ENCODE results near the gene CT55. TPM values are rescaled to one million over a fixed set of nuclear protein-coding genes. Genes with fewer than 3 reads are reported as not detected.
"Not testable (repeated sequence)": the region's sequence is repeated elsewhere in the genome, so short reads cannot be mapped to it uniquely, and the experiment has no call there.

Gene CT55
- total and polyA plus RNA-seq, 2 of the 4 experiments (the other 2 are of a cell fraction) = not detected

DNA sequence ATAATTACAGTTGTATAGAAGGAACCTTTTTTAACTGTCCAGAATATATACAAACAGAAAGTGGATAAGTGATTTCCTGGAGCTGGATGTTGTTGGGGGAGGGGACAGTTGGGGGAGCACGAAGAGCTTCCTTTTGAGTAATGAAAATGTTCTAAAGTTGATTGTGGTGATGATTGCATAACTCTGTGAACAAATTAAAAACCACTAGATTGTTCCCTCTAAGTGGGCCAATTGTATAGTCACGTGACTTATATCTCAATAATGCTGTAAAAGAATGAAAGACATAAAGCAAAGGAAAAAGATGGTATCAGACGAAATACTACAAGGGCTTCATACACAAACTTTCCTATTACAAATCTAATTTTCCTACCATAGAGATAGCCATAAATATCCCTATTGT, 2.7 kb downstream of the CT55 start:
- ATAC-seq (ENCODE audit: low read depth) = no peak
- ChIA-PET CTCF (no interaction called here), POLR2A (ENCODE audit: unreplicated experiment) (no interaction called here)
- H3K79me1 ChIP-seq (ENCODE audit: low read depth in 1 of 2, low read length in 2 of 2) = no peaks in the 10 kb centered on the region
- no peak overlapping the region for H2BK5ac ChIP-seq (ENCODE audit: low read depth, low read length, poor library complexity, severe bottlenecking)
- dilution Hi-C loops (cut with HindIII; ENCODE audit: low sequenced_read_pairs, unreplicated experiment) = no loop called here
- TF ChIP-seq POLR2A (IDR thresholded peaks at IDR 0.05; ENCODE audit: low read depth, low read length) (no peak), CEBPB (IDR thresholded peaks at IDR 0.05; ENCODE audit: low read depth, low read length) (0 out of 2 replicates have a peak, but pooled peaks have one; percentile 3)
- H2BK15ac ChIP-seq (ENCODE audit: low read depth, low read length) = no peak overlapping the region
- H3K4me3 ChIP-seq (ENCODE audit: insufficient read depth, low read depth, low read length) = no peak overlapping the region
- no peak overlapping the region for H2AFZ ChIP-seq (replicated peaks; ENCODE audit: low read length, poor library complexity)
- no peak overlapping the region for H4K91ac ChIP-seq (ENCODE audit: insufficient read depth, low read depth, low read length)
- no peaks in the 10 kb centered on the region for H4K20me1 ChIP-seq (ENCODE audit: insufficient read depth, low read length)
- H3K9me1 ChIP-seq (ENCODE audit: insufficient read depth, low read length) = no peaks in the 10 kb centered on the region
- no peak overlapping the region for H3K18ac ChIP-seq (ENCODE audit: low read depth, low read length)
- H2BK20ac ChIP-seq (ENCODE audit: low read depth, low read length) = no peak overlapping the region
- WGBS, 2 experiments (ENCODE audit: extremely low coverage in 2 of 2, insufficient read length in 1 of 2) = no CpG with 5 or more reads among the region's 3 CpGs
- BruUV-seq (replicated peaks) = no TSS peak
- H3K9me3 ChIP-seq (ENCODE audit: control insufficient read depth, insufficient read depth, low read length) = no peaks in the 10 kb centered on the region
- H3K56ac ChIP-seq (ENCODE audit: extremely low read depth, insufficient read depth, low read length) = no peak overlapping the region
- no peak overlapping the region for H3K23ac ChIP-seq (ENCODE audit: low read depth, low read length)
- H4K8ac ChIP-seq (ENCODE audit: low read depth in 2 of 2, low read length in 2 of 2) = no peak overlapping the region
- H3K27me3 ChIP-seq (ENCODE audit: control insufficient read depth, insufficient read depth, low read length) = no peaks in the 10 kb centered on the region; the same call in 1 of the 2 replicates
- H3K9ac ChIP-seq (ENCODE audit: low read depth, low read length) = no peak overlapping the region
- no peak overlapping the region for H2AK9ac ChIP-seq (replicated peaks; ENCODE audit: low read depth, low read length, poor library complexity)
- no peak overlapping the region for H3K4ac ChIP-seq (ENCODE audit: low read depth, low read length)
- no peak overlapping the region for H3K14ac ChIP-seq (replicated peaks; ENCODE audit: low read depth, low read length)
- no peak overlapping the region for H4K5ac ChIP-seq (ENCODE audit: low read depth, low read length)
- no peak overlapping the region for H3K4me2 ChIP-seq (ENCODE audit: low read depth, low read length)
- in situ Hi-C loops (cut with MboI; ENCODE audit: low sequenced_read_pairs) = no loop called here
- H2AK5ac ChIP-seq (ENCODE audit: low read depth, low read length) = no peak overlapping the region
- intact Hi-C loops (cut with micrococcal nuclease) = no loop called here
- no peak overlapping the region for H2BK120ac ChIP-seq (ENCODE audit: low read depth, low read length)
- DNase-seq = no peak
- H3K36me3 ChIP-seq (ENCODE audit: control insufficient read depth, insufficient read depth, low read length) = no peaks in the 10 kb centered on the region
- no peaks in the 10 kb centered on the region for H3K4me1 ChIP-seq (ENCODE audit: control insufficient read depth, insufficient read depth, low read length)
- H3K27ac ChIP-seq (ENCODE audit: insufficient read depth, low read length) = no peak overlapping the region

DNA sequence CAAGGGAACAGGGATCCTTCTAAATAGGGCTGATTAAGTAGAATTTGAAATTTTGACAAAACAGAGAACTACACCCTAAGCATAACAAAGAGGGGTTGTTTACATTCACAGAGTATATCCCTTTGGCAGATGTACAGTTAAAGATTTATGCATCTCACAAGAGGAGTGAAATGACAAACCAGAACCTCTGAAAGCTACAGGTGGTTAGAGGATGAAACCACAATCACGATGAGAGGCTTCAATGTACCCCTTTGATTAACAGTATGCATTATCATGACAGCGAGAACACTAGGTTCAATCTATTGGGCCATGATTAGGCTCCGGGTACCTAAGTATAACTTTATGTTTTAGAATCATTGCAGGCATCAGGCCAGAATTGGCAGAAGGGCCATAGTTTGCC, 16.5 kb downstream of the CT55 start:
- H4K20me1 ChIP-seq (ENCODE audit: insufficient read depth, low read length); H2AK9ac ChIP-seq (replicated peaks; ENCODE audit: low read depth, low read length, poor library complexity); ATAC-seq (ENCODE audit: low read depth); H3K18ac ChIP-seq (ENCODE audit: low read depth, low read length); H2AFZ ChIP-seq (replicated peaks; ENCODE audit: low read length, poor library complexity); in situ Hi-C loops (cut with MboI; ENCODE audit: low sequenced_read_pairs); H4K91ac ChIP-seq (ENCODE audit: insufficient read depth, low read depth, low read length); H4K5ac ChIP-seq (ENCODE audit: low read depth, low read length); H3K4me2 ChIP-seq (ENCODE audit: low read depth, low read length); H2BK15ac ChIP-seq (ENCODE audit: low read depth, low read length); H3K4me3 ChIP-seq (ENCODE audit: insufficient read depth, low read depth, low read length); CTCF ChIA-PET; H3K23ac ChIP-seq (ENCODE audit: low read depth, low read length); H2BK20ac ChIP-seq (ENCODE audit: low read depth, low read length); H3K9me1 ChIP-seq (ENCODE audit: insufficient read depth, low read length); H3K27ac ChIP-seq (ENCODE audit: insufficient read depth, low read length); H3K4me1 ChIP-seq (ENCODE audit: control insufficient read depth, insufficient read depth, low read length); DNase-seq; H4K8ac ChIP-seq (ENCODE audit: low read depth in 2 of 2, low read length in 2 of 2); H3K36me3 ChIP-seq (ENCODE audit: control insufficient read depth, insufficient read depth, low read length); H3K9me3 ChIP-seq (ENCODE audit: control insufficient read depth, insufficient read depth, low read length); intact Hi-C loops (cut with micrococcal nuclease); dilution Hi-C loops (cut with HindIII; ENCODE audit: low sequenced_read_pairs, unreplicated experiment); H2AK5ac ChIP-seq (ENCODE audit: low read depth, low read length); H3K79me1 ChIP-seq (ENCODE audit: low read depth in 1 of 2, low read length in 2 of 2); BruUV-seq (replicated peaks); H3K4ac ChIP-seq (ENCODE audit: low read depth, low read length); POLR2A ChIA-PET (ENCODE audit: unreplicated experiment); H3K14ac ChIP-seq (replicated peaks; ENCODE audit: low read depth, low read length); H3K9ac ChIP-seq (ENCODE audit: low read depth, low read length); H3K27me3 ChIP-seq (ENCODE audit: control insufficient read depth, insufficient read depth, low read length); H3K56ac ChIP-seq (ENCODE audit: extremely low read depth, insufficient read depth, low read length); H2BK120ac ChIP-seq (ENCODE audit: low read depth, low read length); H2BK5ac ChIP-seq (ENCODE audit: low read depth, low read length, poor library complexity, severe bottlenecking): not testable (repeated sequence)
- whole genome bisulfite sequencing, 2 experiments (ENCODE audit: extremely low coverage in 2 of 2, insufficient read length in 1 of 2) = no CpG with 5 or more reads among the region's 3 CpGs

All from IMR-90 (cell line).